Measurements from ENCODE around the gene PDE6H.

- no peak for TF ChIP-seq CTCF (IDR thresholded peaks at IDR 0.05)
- TF ChIP-seq POLR2A (IDR thresholded peaks at IDR 0.05) = no peak
Measured at GRCh38 chr12:14952299-14952921, 20.4 kb upstream of the PDE6H start.

Data from adrenal gland (tissue), 5 donors.